Muscle layer of duodenum (tissue), 2 donors: ENCODE data around the gene GAN.
"Not testable (repeated sequence)": the region's sequence is repeated elsewhere in the genome, so short reads cannot be mapped to it uniquely, and the experiment has no call there.

ENCODE experiments used
- H3K27ac ChIP-seq: one replicate; pipeline ENCODE4 v1.7.0; 2013; ENCODE audit warnings: mild to moderate bottlenecking, low read length
- H3K27me3 ChIP-seq: one replicate; pipeline ENCODE4 v1.7.0; 2013; ENCODE audit warnings: low read depth, mild to moderate bottlenecking, control low read depth, low read length
- H3K36me3 ChIP-seq, 2 donors: one replicate each; pipeline ENCODE4 v1.7.0; 2013; ENCODE audit warnings: low read length in 2 of 2, control low read depth in 1 of 2, mild to moderate bottlenecking in 1 of 2; ENCODE audit not compliant: insufficient read depth in 2 of 2, control insufficient read depth in 1 of 2
- H3K4me1 ChIP-seq, 2 donors: one replicate each; pipeline ENCODE4 v1.7.0; 2013; ENCODE audit warnings: low read length in 2 of 2, mild to moderate bottlenecking in 2 of 2, control low read depth in 1 of 2, moderate library complexity in 1 of 2; ENCODE audit not compliant: insufficient read depth in 2 of 2, control insufficient read depth in 1 of 2
- H3K4me3 ChIP-seq, 2 donors: one replicate each; pipeline ENCODE4 v1.7.0; 2013; ENCODE audit warnings: low read length in 2 of 2, low read depth in 1 of 2, mild to moderate bottlenecking in 1 of 2
- H3K9me3 ChIP-seq, 2 donors: one replicate each; pipeline ENCODE4 v1.7.0; 2013; ENCODE audit warnings: low read length in 2 of 2, control low read depth in 1 of 2, mild to moderate bottlenecking in 1 of 2; ENCODE audit not compliant: control insufficient read depth in 1 of 2
- donor health status: healthy.

GAN gene

DNA sequence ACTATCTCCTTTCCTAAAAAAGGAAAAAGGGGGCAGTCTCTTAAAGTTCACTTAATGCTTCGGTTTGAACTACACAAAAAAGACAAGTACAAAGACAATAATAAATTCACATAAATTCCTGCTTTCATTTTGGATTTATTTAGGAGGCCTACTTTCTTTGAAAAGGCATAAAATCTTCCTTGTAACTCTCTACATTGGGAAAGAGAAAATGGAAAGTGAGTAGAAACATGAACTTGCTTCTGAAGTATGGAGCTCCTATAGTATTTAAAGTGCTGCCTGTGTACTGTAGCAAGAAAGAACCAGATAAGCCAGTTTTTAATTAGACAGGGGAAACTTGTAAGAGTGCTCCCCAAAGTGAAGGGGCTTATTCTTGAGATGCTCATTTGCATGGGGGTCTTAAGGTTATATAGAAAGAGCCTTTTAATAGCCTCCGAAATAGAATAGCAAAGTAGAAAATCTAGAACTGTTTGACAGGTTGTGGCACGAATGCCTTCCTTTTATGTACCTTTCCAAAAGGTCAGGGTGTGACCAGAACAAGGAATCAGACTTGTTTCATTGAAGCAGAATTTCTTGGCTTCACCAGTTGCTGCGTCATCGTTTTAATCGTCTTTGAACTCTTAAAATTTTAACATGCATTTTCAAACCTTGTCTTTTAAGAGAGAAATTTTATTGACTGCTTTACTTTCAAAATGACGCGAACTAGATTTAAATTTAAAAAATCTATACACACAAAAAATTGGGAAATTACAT lies 12.9 kb downstream of the GAN start:
- Histone ChIP-seq H3K36me3 (no peaks in the 10 kb centered on the region), H3K4me1 (peaks cover 0 to 17% of the 10 kb centered on the region in 2 donors), H3K27me3 (no peaks in the 10 kb centered on the region), H3K9me3 (no peaks in the 10 kb centered on the region), H3K27ac (no peak overlapping the region), H3K4me3 (no peak overlapping the region)

DNA sequence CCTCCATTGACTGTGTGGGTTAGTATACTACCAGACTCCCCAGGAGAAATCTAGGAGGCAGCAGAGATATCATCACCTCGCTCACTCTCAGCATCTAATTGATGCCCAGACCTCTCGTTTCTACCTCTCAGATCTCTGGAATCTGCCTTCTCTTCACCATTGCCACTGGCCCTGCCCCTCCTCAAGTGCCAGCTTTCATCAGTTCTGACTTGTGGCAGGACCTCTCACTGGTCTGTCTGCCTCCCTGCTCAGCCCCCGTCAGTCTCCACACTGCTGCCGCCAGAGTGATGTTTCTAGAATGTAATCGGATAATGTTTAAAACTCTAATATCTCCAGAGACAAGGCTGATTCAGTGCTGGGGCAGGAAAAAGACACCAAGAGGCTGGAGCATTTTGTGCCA lies 15.2 kb downstream of the GAN start:
- H3K27ac ChIP-seq = no peak overlapping the region

DNA sequence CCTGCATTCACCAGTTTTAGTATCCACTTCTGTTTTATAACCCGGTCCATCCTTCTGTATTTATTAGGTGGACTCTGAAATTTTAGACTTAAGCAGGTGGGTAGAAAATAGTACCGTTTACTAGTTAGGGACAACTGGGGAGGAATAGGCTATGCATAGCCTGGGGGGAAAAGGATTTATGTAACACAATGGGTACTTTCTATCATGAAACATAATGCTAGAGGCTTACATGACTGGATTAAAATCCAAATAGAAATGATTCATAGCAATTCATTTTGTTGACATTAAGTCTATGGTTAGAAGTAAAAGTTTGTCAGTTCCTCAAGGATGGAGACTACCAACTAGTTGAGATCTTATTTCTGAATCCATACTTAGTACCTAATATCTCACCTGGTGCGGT lies 18.6 kb downstream of the GAN start:
- no peak overlapping the region for H3K4me3 ChIP-seq
- H3K36me3 ChIP-seq = no peaks in the 10 kb centered on the region
- H3K27me3 ChIP-seq = no peaks in the 10 kb centered on the region
- no peaks in the 10 kb centered on the region for H3K9me3 ChIP-seq
- peaks cover 0 to 14% of the 10 kb centered on the region in 2 donors for H3K4me1 ChIP-seq
- H3K27ac ChIP-seq = no peak overlapping the region

More for the DNA sequence above, 15.2 kb downstream of the GAN start:
- Histone ChIP-seq H3K4me3 (no peak overlapping the region), H3K9me3 (no peaks in the 10 kb centered on the region), H3K36me3 (no peaks in the 10 kb centered on the region), H3K4me1 (peaks cover 0 to 17% of the 10 kb centered on the region in 2 donors), H3K27me3 (no peaks in the 10 kb centered on the region)

DNA sequence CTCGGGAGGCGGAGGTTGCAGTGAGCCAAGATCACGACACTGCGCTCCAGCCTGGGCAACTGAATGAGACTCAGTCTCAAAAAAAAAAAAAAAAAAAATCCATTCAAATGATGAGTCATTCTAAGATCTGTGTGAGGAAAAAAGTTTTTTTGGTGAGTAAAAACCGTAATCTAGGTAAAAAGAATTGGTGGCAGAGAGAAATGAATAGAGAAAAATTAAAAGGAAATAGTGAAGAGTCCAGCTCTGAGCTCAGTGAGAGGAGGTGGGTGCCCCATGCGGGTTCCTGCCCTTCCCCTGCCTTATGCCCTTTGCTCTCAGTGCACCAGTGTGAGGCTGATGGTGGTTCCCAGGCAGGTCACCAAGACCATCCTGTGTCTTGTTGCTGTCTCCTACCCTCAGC lies 20.9 kb downstream of the GAN start:
- Histone ChIP-seq H3K9me3 (no peaks in the 10 kb centered on the region), H3K4me1 (no peaks in the 10 kb centered on the region), H3K27me3 (no peaks in the 10 kb centered on the region), H3K36me3 (no peaks in the 10 kb centered on the region), H3K27ac (no peak overlapping the region), H3K4me3 (no peak overlapping the region)

DNA sequence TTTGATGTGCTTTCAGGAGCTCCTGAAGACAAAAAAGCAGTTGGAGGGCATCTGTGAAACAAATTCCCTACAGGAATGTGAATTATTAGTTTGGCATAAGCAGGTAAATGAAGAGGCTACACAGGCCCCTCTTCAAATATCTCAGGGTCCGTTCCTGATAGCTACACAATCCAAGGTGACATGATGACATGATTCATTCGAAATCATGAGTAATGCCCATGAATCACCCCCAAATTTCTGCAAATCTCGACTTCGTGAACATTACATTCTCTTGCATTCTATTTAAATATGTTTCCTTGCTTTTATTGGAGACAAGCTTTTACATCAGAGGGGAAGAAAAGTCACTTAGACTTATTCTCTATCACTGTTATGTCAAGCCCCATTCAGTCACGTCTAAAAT lies 22.3 kb downstream of the GAN start:
- Histone ChIP-seq H3K27ac (no peak overlapping the region), H3K36me3 (no peaks in the 10 kb centered on the region), H3K4me1 (no peaks in the 10 kb centered on the region), H3K9me3 (no peaks in the 10 kb centered on the region), H3K27me3 (no peaks in the 10 kb centered on the region), H3K4me3 (no peak overlapping the region)

DNA sequence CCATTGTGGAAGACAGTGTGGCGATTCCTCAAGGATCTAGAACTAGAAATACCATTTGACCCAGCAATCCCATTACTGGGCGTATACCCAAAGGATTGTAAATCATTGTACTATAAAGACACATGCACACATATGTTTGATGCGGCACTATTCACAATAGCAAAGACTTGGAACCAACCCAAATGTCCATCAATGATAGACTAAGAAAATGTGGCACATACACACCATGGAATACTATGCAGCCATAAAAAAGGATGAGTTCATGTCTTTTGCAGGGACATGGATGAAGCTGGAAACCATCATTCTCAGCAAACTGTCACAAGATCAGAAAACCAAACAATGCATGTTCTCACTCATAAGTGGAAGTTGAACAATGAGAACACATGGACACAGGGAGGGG lies 30.4 kb downstream of the GAN start:
- H3K4me3 ChIP-seq, H3K36me3 ChIP-seq, H3K4me1 ChIP-seq, H3K27ac ChIP-seq, H3K27me3 ChIP-seq: not testable (repeated sequence)
- H3K9me3 ChIP-seq = peaks cover 0 to 23% of the 10 kb centered on the region in 2 donors

DNA sequence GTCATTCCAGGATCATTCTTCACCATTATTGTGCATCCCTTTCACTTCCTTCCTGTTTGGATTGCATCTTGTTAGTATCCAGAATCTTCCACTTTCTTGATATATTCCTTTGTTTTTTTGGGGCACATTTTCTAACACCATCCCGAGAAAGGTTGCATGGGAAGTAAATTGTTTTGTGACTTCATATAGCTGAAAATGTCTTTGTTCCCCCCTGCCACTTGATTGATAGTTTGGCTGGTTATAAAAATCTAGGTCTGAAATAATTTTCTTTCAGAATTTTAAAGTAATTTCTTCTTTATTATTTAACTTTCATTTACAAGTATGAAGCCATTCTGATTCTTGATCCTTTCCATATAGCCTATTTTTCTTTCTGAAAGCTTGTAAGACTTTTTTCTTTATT lies 32.7 kb downstream of the GAN start:
- no peaks in the 10 kb centered on the region for H3K4me1 ChIP-seq
- no peaks in the 10 kb centered on the region for H3K27me3 ChIP-seq
- H3K36me3 ChIP-seq = peaks cover 0 to 4% of the 10 kb centered on the region in 2 donors
- H3K9me3 ChIP-seq = peaks cover 0 to 23% of the 10 kb centered on the region in 2 donors
- H3K27ac ChIP-seq = no peak overlapping the region
- no peak overlapping the region for H3K4me3 ChIP-seq

DNA sequence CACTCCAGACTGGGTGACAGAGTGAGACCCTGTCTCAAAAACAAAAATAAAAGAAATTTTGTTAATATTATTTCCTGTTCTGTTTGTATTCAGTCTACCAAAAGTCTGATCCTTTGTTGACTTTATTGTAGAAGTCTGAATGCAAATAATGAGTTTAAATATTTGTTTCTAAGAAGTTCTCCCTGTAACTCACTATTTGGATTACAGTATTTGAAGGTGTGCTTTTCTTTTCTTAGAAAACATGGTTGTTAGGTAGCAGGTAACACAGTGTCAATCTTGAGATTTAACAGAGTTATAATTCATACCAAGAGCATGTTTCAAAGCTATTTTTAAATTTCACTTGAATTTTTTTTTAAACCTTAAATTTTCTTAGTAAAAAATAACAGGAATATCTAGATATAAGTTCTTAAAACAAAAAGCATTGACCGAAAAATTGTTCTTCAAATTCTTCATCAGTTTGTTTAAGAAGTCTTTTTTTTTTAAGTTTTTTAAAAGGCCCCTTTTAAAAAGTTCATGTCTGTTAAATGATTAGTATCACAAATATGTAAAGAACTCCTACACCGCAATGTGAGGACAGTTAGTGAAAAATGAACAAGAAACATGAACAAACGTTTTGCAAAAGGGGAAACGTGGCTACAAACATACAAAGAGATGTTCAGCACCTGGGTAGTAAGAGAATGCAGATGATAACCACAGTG lies 35.0 kb downstream of the GAN start:
- Histone ChIP-seq H3K36me3 (peaks cover 1 to 4% of the 10 kb centered on the region in 2 donors), H3K4me3 (no peak overlapping the region), H3K27me3 (no peaks in the 10 kb centered on the region), H3K9me3 (peaks cover 0 to 23% of the 10 kb centered on the region in 2 donors), H3K27ac (no peak overlapping the region), H3K4me1 (no peaks in the 10 kb centered on the region)

DNA sequence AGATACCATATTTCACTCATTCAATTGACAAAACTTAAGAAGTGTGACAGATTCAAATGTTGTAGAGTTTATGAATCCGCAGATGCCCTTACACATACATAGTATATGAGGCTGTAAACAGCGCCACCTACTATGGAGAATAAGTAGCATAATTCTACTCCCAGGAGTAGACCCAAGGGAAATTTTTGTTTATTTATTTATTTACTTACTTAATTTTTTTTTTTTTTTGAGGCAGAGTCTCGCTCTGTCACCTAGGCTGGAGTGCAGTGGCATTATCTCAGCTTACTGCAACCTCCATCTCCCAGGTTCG lies 35.5 kb downstream of the GAN start:
- H3K36me3 ChIP-seq = peaks cover 4 to 6% of the 10 kb centered on the region in 2 donors
- no peaks in the 10 kb centered on the region for H3K4me1 ChIP-seq
- no peak overlapping the region for H3K27ac ChIP-seq
- no peak overlapping the region for H3K4me3 ChIP-seq
- H3K9me3 ChIP-seq = peaks cover 0 to 22% of the 10 kb centered on the region in 2 donors
- H3K27me3 ChIP-seq = no peaks in the 10 kb centered on the region

DNA sequence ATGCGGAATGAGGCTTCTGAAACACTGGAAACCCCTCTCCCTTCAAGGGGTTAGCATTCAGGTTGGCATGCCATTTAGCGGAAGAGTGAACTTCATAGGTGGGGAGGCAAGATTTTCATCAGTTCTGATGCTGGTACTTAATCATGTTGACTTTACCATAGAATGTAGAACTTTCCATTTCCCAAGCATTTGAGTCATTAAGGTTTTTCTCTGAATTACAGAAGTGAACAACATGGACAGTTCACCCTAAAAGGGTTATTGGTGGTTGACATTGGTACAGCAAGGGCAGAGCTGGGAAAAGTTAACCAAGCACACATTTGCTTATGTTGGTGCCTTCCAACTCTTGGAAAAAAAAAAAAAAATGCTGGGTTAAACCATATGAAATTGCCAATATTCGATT lies 39.1 kb downstream of the GAN start:
- H3K36me3 ChIP-seq = peaks cover 9 to 19% of the 10 kb centered on the region in 2 donors
- no peak overlapping the region for H3K27ac ChIP-seq
- no peak overlapping the region for H3K4me3 ChIP-seq
- no peaks in the 10 kb centered on the region for H3K9me3 ChIP-seq
- H3K4me1 ChIP-seq = no peaks in the 10 kb centered on the region
- H3K27me3 ChIP-seq = no peaks in the 10 kb centered on the region

DNA sequence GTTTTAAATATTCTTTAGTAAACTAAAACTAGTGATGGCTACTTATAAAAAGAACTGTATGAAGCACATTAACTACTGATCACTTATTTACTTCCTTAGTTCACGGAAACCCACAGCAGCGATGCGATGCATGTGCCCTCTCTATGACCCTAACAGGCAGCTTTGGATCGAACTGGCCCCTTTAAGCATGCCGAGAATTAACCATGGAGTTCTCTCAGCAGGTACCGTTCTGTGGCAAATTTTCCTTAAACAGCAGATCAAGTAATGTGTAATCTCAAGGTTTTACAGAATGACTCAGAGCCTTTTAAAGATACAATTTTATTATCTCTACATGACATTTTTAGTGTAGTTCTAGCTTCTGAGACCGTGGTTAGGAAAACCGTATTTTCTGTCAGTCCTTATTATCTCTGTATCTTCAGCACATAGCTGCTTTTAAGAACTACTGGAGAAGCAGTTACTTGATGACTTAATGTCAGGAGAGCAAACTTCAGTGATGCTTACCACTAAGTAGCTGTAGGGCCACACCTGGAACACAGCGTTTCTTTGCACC lies 43.0 kb downstream of the GAN start:
- H3K36me3 ChIP-seq = peaks cover 12 to 26% of the 10 kb centered on the region in 2 donors
- no peaks in the 10 kb centered on the region for H3K27me3 ChIP-seq
- no peaks in the 10 kb centered on the region for H3K9me3 ChIP-seq
- H3K4me3 ChIP-seq = no peak overlapping the region
- H3K27ac ChIP-seq = no peak overlapping the region
- H3K4me1 ChIP-seq = no peaks in the 10 kb centered on the region
